ENCODE data around the gene TGFB3. TPM values are rescaled to one million over a fixed set of nuclear protein-coding genes. Genes with fewer than 3 reads are reported as not detected.

TGFB3 gene
- total and polyA plus RNA-seq, 9 of the 15 experiments (the other 6 are each of a cell fraction or from before 2014, with no cell fraction given): 0.39 to 2.0 (median 1.0) TPM

DNA sequence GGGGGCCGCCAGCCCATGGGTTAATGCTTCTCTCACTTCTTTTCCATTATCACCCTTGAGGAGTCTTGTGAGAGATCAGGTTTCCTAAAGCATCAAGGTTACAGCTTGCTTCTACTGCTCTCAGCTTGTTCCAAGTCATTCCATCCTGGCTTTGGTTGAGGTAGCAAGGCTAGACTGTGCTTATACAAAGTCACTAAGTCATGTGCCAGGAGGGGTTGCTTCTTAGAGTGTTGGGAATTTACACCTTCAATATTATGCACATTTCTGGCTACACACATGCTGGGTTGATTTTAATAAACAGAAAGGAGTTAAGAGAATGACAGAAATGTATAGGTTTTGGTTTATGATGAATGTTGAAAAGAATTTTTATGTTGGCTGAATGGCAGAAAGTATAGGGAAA, 25.6 kb upstream of the TGFB3 start:
- in situ Hi-C loops (cut with MboI) (no loop called here), intact Hi-C loops (cut with micrococcal nuclease) (no loop called here)
- H3K79me2 ChIP-seq (ENCODE audit: control insufficient read depth, insufficient read depth, low read length): no peaks in the 10 kb centered on the region
- FAIRE-seq: no peak
- no peaks in the 10 kb centered on the region for H3K27me3 ChIP-seq (ENCODE audit: control insufficient read depth in 2 of 2, insufficient read depth in 2 of 2, low read length in 2 of 2)
- no TSS peak for BruUV-seq (replicated peaks)
- H3K4me2 ChIP-seq (ENCODE audit: insufficient read depth, low read length): no peak overlapping the region
- ATAC-seq: no peak
- H4K20me1 ChIP-seq (replicated peaks; ENCODE audit: control insufficient read depth, insufficient read depth, low read length): no peaks in the 10 kb centered on the region
- H3K36me3 ChIP-seq (ENCODE audit: control insufficient read depth, insufficient read depth, low read length): no peaks in the 10 kb centered on the region
- no peak for DNase-seq (ENCODE audit: extremely low read depth in 1 of 4, low spot score in 3 of 4)
- no peak overlapping the region for H3K27ac ChIP-seq (ENCODE audit: extremely low read depth, low read depth, low read length)
- 17% methylated on average over 1 of the region's 1 CpG for WGBS (ENCODE audit: insufficient coverage, low coverage, missing lambda C conversion rate)
- no peak overlapping the region for H3K4me3 ChIP-seq
- no peak overlapping the region for H2AFZ ChIP-seq (ENCODE audit: low read depth, low read length)
- no peak for TF ChIP-seq RBM34 (IDR thresholded peaks at IDR 0.05; ENCODE audit: borderline replicate concordance, insufficient read depth, low read length)
- TF ChIP-seq, protein P1, sequence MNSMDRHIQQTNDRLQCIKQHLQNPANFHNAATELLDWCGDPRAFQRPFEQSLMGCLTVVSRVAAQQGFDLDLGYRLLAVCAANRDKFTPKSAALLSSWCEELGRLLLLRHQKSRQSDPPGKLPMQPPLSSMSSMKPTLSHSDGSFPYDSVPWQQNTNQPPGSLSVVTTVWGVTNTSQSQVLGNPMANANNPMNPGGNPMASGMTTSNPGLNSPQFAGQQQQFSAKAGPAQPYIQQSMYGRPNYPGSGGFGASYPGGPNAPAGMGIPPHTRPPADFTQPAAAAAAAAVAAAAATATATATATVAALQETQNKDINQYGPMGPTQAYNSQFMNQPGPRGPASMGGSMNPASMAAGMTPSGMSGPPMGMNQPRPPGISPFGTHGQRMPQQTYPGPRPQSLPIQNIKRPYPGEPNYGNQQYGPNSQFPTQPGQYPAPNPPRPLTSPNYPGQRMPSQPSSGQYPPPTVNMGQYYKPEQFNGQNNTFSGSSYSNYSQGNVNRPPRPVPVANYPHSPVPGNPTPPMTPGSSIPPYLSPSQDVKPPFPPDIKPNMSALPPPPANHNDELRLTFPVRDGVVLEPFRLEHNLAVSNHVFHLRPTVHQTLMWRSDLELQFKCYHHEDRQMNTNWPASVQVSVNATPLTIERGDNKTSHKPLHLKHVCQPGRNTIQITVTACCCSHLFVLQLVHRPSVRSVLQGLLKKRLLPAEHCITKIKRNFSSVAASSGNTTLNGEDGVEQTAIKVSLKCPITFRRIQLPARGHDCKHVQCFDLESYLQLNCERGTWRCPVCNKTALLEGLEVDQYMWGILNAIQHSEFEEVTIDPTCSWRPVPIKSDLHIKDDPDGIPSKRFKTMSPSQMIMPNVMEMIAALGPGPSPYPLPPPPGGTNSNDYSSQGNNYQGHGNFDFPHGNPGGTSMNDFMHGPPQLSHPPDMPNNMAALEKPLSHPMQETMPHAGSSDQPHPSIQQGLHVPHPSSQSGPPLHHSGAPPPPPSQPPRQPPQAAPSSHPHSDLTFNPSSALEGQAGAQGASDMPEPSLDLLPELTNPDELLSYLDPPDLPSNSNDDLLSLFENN (IDR thresholded peaks at IDR 0.05; ENCODE audit: low read depth in 2 of 2, low read length in 2 of 2): no peak
- TF ChIP-seq, protein P2, sequence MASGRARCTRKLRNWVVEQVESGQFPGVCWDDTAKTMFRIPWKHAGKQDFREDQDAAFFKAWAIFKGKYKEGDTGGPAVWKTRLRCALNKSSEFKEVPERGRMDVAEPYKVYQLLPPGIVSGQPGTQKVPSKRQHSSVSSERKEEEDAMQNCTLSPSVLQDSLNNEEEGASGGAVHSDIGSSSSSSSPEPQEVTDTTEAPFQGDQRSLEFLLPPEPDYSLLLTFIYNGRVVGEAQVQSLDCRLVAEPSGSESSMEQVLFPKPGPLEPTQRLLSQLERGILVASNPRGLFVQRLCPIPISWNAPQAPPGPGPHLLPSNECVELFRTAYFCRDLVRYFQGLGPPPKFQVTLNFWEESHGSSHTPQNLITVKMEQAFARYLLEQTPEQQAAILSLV (tag; IDR thresholded peaks at IDR 0.05): no peak
- no peak for TF ChIP-seq ZFP1 (CRISPR knock-in tag; IDR thresholded peaks at IDR 0.05)
- no peak for TF ChIP-seq ZKSCAN3 (CRISPR knock-in tag; IDR thresholded peaks at IDR 0.05)
- no peak for TF ChIP-seq ZNF778 (CRISPR knock-in tag; IDR thresholded peaks at IDR 0.05)
- no peak for TF ChIP-seq MED1 (CRISPR knock-in tag; IDR thresholded peaks at IDR 0.05; ENCODE audit: borderline replicate concordance)
- TF ChIP-seq JUND (IDR thresholded peaks at IDR 0.05; ENCODE audit: borderline replicate concordance, low read depth, low read length): no peak
- no peak for TF ChIP-seq JUND (tag; IDR thresholded peaks at IDR 0.05; ENCODE audit: borderline replicate concordance, low read depth, low read length)
- no peak for TF ChIP-seq FOXP1 (CRISPR knock-in tag; IDR thresholded peaks at IDR 0.05)
- TF ChIP-seq, protein P3, sequence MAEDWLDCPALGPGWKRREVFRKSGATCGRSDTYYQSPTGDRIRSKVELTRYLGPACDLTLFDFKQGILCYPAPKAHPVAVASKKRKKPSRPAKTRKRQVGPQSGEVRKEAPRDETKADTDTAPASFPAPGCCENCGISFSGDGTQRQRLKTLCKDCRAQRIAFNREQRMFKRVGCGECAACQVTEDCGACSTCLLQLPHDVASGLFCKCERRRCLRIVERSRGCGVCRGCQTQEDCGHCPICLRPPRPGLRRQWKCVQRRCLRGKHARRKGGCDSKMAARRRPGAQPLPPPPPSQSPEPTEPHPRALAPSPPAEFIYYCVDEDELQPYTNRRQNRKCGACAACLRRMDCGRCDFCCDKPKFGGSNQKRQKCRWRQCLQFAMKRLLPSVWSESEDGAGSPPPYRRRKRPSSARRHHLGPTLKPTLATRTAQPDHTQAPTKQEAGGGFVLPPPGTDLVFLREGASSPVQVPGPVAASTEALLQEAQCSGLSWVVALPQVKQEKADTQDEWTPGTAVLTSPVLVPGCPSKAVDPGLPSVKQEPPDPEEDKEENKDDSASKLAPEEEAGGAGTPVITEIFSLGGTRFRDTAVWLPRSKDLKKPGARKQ (CRISPR knock-in tag; IDR thresholded peaks at IDR 0.05): no peak
- POLR2A ChIA-PET: no interaction called here
- no peaks in the 10 kb centered on the region for H3K9me1 ChIP-seq (ENCODE audit: control insufficient read depth, insufficient read depth, low read length)
- no peaks in the 10 kb centered on the region; a peak in 1 of 5 replicates for H3K4me1 ChIP-seq (replicated peaks in 1 of 2; ENCODE audit: control insufficient read depth in 2 of 2, insufficient read depth in 2 of 2, low read length in 2 of 2)
- no peak overlapping the region for H3K9ac ChIP-seq (ENCODE audit: insufficient read depth in 1 of 2, low read depth in 2 of 2, low read length in 2 of 2)
- no peaks in the 10 kb centered on the region for H3K9me3 ChIP-seq (replicated peaks; ENCODE audit: control insufficient read depth, insufficient read depth, low read depth, low read length)
- CTCF ChIA-PET (ENCODE audit: low intra/inter-chr PET ratio): no interaction called here

All from K562 (cell line).